K562 (cell line): ENCODE data around the gene BGN. TPM values are rescaled to one million over a fixed set of nuclear protein-coding genes. Genes with fewer than 3 reads are reported as not detected.

Source experiments
- CREB1 ChIP-seq, 2 experiments: sonication (generic) in 1 of 2; formaldehyde crosslinking in 1 of 2; IDR thresholded peaks; 2 replicates each; pipeline versions ENCODE4 v1.6.1 to v1.8.0; 2012 to 2022; ENCODE audit warnings: inconsistent platforms in 1 of 2, mild to moderate bottlenecking in 1 of 2, missing genetic modification reagents in 1 of 2, moderate library complexity in 1 of 2
- CREBBP ChIP-seq: IDR thresholded peaks from one replicate; pipeline ENCODE4 v1.6.1; 2012; ENCODE audit warnings: low read depth, mild to moderate bottlenecking, control low read depth, inconsistent platforms, low read length
- CXXC5 ChIP-seq: fragments of 250-450 bp; sonication (Bioruptor Pico); IDR thresholded peaks from 2 replicates; pipeline ENCODE4 v1.8.0; 2022; ENCODE audit warnings: inconsistent platforms, mild to moderate bottlenecking, moderate library complexity
- E2F6 ChIP-seq, 2 experiments: IDR thresholded peaks; 2 replicates each; pipeline ENCODE4 v1.6.1; 2011; ENCODE audit warnings: borderline replicate concordance in 1 of 2, control low read depth in 1 of 2, low read depth in 1 of 2, low read length in 1 of 2, mild to moderate bottlenecking in 1 of 2, mixed read lengths in 1 of 2, moderate library complexity in 1 of 2; ENCODE audit not compliant: insufficient read depth in 1 of 2, insufficient read length in 1 of 2, poor library complexity in 1 of 2, severe bottlenecking in 1 of 2; ENCODE audit errors: extremely low read depth in 1 of 2
- HDAC1 ChIP-seq, 2 experiments: fragments of 450-650 bp; IDR thresholded peaks; 2 replicates each; pipeline ENCODE4 v1.6.1; 2016 to 2017; ENCODE audit warnings: inconsistent platforms in 1 of 2, mild to moderate bottlenecking in 1 of 2, moderate library complexity in 1 of 2
- KLF1 ChIP-seq: fragments of 450-650 bp; IDR thresholded peaks from 2 replicates; pipeline ENCODE4 v1.6.1; 2016; ENCODE audit warnings: missing genetic modification characterization, missing compliant biosample characterization
- MYC ChIP-seq, 2 experiments: fragments of 250-450 bp in 1 of 2; sonication (Bioruptor Pico) in 1 of 2; IDR thresholded peaks; 2 replicates each; pipeline versions ENCODE4 v1.5.1 to v1.6.1; 2012 to 2021; ENCODE audit warnings: low read depth in 2 of 2, borderline replicate concordance in 1 of 2, improper control_type of control experiment in 1 of 2, low read length in 1 of 2, mild to moderate bottlenecking in 1 of 2, moderate library complexity in 1 of 2
- NFATC3 ChIP-seq: fragments of 450-650 bp; IDR thresholded peaks from 2 replicates; pipeline ENCODE4 v1.6.1; 2017; ENCODE audit warnings: mild to moderate bottlenecking
- NFIC ChIP-seq: fragments of 450-650 bp; IDR thresholded peaks from 2 replicates; pipeline ENCODE4 v1.6.1; 2017; ENCODE audit warnings: mild to moderate bottlenecking, inconsistent platforms
- NRF1 ChIP-seq, 2 experiments: fragments of 450-650 bp; IDR thresholded peaks in 1 of 2; conservative IDR thresholded peaks in 1 of 2; 2 replicates each; pipeline ENCODE4 v1.6.1; 2014; ENCODE audit warnings: mild to moderate bottlenecking in 2 of 2
- polyA plus RNA-seq, 8 experiments: library from polyadenylated mRNA; depleted of rRNA in 4 of 8; stranded (reverse) in 5 of 8; unstranded in 3 of 8; fragments of >200 nt; fragmentation: Nextera tagmentation in 2 of 8; fragmentation: Illumina TruSeq in 1 of 8; extraction: Ambion mirVana in 2 of 8; extraction: Trizol in 1 of 8; gene quantifications; 2 replicates each; pipeline versions ENCODE4 v1.2.1 to v1.2.3, GENCODE V29; 2011 to 2014; ENCODE audit warnings: inconsistent platforms in 1 of 8, missing spikeins in 1 of 8
- total RNA-seq, 7 experiments: library from RNA; depleted of rRNA in 6 of 7; stranded (reverse); fragments of >200 nt in 6 of 7; fragmentation: Illumina TruSeq in 2 of 7; extraction: Trizol in 2 of 7; gene quantifications; 2 replicates each; pipeline versions ENCODE4 v1.2.1 to v1.2.3, GENCODE V29; 2011 to 2021; ENCODE audit warnings: low replicate concordance in 1 of 7
- TF ChIP-seq, protein P1 (sequence below): fragments of 450-650 bp; IDR thresholded peaks from 2 replicates; pipeline ENCODE4 v1.6.1; 2016; ENCODE audit warnings: mild to moderate bottlenecking, moderate library complexity
- TF ChIP-seq, protein P2 (sequence below): fragments of 250-450 bp; sonication (Bioruptor Pico); IDR thresholded peaks from 2 replicates; pipeline ENCODE4 v1.4.0; 2020; ENCODE audit warnings: mild to moderate bottlenecking
- TF ChIP-seq, protein P3 (sequence below): sonication (generic); formaldehyde crosslinking; IDR thresholded peaks from 2 replicates; pipeline ENCODE4 v1.9.0; 2022; ENCODE audit warnings: mild to moderate bottlenecking, missing genetic modification reagents

The BGN gene
- total and polyA plus RNA-seq, 9 of the 15 experiments (the other 6 are each of a cell fraction or from before 2014, with no cell fraction given): 0.11 TPM; not detected in 8

DNA sequence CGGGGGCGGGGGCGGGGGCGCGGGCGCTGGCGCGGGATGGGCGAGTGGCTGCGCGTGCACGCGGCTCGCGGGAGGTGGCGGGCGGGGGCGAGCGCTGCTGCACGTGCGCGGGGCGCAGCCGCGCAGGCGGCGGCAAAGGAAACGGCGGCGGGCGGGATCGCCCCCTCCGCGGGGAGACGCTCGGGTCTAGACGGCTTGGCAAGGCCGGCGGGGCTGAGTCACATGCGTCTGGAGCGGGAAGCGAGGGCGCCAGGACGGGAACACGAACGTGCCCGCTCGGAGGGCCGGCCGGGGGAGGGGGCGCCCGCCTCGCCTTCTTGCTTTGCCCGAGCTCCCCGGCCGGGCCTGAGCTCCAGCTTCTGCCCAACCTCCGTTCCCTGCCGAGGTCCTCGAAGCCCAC lies 20.1 kb upstream of the BGN start (continued):
- TF ChIP-seq, protein P1, sequence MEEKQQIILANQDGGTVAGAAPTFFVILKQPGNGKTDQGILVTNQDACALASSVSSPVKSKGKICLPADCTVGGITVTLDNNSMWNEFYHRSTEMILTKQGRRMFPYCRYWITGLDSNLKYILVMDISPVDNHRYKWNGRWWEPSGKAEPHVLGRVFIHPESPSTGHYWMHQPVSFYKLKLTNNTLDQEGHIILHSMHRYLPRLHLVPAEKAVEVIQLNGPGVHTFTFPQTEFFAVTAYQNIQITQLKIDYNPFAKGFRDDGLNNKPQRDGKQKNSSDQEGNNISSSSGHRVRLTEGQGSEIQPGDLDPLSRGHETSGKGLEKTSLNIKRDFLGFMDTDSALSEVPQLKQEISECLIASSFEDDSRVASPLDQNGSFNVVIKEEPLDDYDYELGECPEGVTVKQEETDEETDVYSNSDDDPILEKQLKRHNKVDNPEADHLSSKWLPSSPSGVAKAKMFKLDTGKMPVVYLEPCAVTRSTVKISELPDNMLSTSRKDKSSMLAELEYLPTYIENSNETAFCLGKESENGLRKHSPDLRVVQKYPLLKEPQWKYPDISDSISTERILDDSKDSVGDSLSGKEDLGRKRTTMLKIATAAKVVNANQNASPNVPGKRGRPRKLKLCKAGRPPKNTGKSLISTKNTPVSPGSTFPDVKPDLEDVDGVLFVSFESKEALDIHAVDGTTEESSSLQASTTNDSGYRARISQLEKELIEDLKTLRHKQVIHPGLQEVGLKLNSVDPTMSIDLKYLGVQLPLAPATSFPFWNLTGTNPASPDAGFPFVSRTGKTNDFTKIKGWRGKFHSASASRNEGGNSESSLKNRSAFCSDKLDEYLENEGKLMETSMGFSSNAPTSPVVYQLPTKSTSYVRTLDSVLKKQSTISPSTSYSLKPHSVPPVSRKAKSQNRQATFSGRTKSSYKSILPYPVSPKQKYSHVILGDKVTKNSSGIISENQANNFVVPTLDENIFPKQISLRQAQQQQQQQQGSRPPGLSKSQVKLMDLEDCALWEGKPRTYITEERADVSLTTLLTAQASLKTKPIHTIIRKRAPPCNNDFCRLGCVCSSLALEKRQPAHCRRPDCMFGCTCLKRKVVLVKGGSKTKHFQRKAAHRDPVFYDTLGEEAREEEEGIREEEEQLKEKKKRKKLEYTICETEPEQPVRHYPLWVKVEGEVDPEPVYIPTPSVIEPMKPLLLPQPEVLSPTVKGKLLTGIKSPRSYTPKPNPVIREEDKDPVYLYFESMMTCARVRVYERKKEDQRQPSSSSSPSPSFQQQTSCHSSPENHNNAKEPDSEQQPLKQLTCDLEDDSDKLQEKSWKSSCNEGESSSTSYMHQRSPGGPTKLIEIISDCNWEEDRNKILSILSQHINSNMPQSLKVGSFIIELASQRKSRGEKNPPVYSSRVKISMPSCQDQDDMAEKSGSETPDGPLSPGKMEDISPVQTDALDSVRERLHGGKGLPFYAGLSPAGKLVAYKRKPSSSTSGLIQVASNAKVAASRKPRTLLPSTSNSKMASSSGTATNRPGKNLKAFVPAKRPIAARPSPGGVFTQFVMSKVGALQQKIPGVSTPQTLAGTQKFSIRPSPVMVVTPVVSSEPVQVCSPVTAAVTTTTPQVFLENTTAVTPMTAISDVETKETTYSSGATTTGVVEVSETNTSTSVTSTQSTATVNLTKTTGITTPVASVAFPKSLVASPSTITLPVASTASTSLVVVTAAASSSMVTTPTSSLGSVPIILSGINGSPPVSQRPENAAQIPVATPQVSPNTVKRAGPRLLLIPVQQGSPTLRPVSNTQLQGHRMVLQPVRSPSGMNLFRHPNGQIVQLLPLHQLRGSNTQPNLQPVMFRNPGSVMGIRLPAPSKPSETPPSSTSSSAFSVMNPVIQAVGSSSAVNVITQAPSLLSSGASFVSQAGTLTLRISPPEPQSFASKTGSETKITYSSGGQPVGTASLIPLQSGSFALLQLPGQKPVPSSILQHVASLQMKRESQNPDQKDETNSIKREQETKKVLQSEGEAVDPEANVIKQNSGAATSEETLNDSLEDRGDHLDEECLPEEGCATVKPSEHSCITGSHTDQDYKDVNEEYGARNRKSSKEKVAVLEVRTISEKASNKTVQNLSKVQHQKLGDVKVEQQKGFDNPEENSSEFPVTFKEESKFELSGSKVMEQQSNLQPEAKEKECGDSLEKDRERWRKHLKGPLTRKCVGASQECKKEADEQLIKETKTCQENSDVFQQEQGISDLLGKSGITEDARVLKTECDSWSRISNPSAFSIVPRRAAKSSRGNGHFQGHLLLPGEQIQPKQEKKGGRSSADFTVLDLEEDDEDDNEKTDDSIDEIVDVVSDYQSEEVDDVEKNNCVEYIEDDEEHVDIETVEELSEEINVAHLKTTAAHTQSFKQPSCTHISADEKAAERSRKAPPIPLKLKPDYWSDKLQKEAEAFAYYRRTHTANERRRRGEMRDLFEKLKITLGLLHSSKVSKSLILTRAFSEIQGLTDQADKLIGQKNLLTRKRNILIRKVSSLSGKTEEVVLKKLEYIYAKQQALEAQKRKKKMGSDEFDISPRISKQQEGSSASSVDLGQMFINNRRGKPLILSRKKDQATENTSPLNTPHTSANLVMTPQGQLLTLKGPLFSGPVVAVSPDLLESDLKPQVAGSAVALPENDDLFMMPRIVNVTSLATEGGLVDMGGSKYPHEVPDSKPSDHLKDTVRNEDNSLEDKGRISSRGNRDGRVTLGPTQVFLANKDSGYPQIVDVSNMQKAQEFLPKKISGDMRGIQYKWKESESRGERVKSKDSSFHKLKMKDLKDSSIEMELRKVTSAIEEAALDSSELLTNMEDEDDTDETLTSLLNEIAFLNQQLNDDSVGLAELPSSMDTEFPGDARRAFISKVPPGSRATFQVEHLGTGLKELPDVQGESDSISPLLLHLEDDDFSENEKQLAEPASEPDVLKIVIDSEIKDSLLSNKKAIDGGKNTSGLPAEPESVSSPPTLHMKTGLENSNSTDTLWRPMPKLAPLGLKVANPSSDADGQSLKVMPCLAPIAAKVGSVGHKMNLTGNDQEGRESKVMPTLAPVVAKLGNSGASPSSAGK: peak; percentile 85
- TF ChIP-seq, protein P2, sequence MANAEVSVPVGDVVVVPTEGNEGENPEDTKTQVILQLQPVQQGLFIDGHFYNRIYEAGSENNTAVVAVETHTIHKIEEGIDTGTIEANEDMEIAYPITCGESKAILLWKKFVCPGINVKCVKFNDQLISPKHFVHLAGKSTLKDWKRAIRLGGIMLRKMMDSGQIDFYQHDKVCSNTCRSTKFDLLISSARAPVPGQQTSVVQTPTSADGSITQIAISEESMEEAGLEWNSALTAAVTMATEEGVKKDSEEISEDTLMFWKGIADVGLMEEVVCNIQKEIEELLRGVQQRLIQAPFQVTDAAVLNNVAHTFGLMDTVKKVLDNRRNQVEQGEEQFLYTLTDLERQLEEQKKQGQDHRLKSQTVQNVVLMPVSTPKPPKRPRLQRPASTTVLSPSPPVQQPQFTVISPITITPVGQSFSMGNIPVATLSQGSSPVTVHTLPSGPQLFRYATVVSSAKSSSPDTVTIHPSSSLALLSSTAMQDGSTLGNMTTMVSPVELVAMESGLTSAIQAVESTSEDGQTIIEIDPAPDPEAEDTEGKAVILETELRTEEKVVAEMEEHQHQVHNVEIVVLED (CRISPR knock-in tag): no peak
- TF ChIP-seq, protein P3, sequence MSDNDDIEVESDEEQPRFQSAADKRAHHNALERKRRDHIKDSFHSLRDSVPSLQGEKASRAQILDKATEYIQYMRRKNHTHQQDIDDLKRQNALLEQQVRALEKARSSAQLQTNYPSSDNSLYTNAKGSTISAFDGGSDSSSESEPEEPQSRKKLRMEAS (CRISPR knock-in tag): peak; percentile 72
- TF ChIP-seq NFATC3 (no peak), CXXC5 (peak; percentile 85), CREB1 (IDR thresholded peaks at IDR 0.05) (no peak), CREB1 (CRISPR knock-in tag; IDR thresholded peaks at IDR 0.05) (no peak), NFIC (no peak), HDAC1 (IDR thresholded peaks at IDR 0.05) (no peak), KLF1 (no peak), E2F6 (IDR thresholded peaks at IDR 0.05; ENCODE audit: borderline replicate concordance in 1 of 2, extremely low read depth in 1 of 2, insufficient read depth in 1 of 2, insufficient read length in 1 of 2, low read depth in 1 of 2, low read length in 1 of 2, poor library complexity in 1 of 2, severe bottlenecking in 1 of 2) (peak; percentile 73 to 96), CREBBP (no peak), MYC (IDR thresholded peaks at IDR 0.05; ENCODE audit: low read depth, low read length) (0 out of 2 replicates have a peak, but pooled peaks have one; percentile 35), MYC (CRISPR knock-in tag; IDR thresholded peaks at IDR 0.05; ENCODE audit: borderline replicate concordance, low read depth) (no peak), NRF1 (conservative IDR thresholded peaks at IDR 0.05 in 1 of 2, IDR thresholded peaks at IDR 0.05 in 1 of 2) (peak; percentile 62 to 70; a peak in 3 of 4 replicates)
